Osteoblast (primary cell): ENCODE results near the gene GPR55. TPM values are rescaled to one million over a fixed set of nuclear protein-coding genes. Genes with fewer than 3 reads are reported as not detected.

Experiments
- DNase-seq: peaks from one replicate; pipeline ENCODE4 v3.0.0; 2011; ENCODE audit warnings: low spot score, mixed read lengths; ENCODE audit not compliant: insufficient read length; ENCODE audit errors: missing footprints
- H2AFZ ChIP-seq: 2 replicates; pipeline ENCODE4 v1.6.0; 2011; ENCODE audit warnings: mild to moderate bottlenecking, low read length
- H3K27ac ChIP-seq: 2 replicates; pipeline ENCODE4 v1.5.1; 2011; ENCODE audit warnings: mild to moderate bottlenecking, low read depth, low read length, moderate library complexity
- H3K27me3 ChIP-seq: 2 replicates; pipeline ENCODE4 v1.6.0; 2012; ENCODE audit warnings: mild to moderate bottlenecking, control low read depth, inconsistent platforms, low read length, moderate library complexity; ENCODE audit not compliant: insufficient read depth
- H3K36me3 ChIP-seq: 2 replicates; pipeline ENCODE4 v1.5.1; 2011; ENCODE audit warnings: mild to moderate bottlenecking, low read length, control low read depth, moderate library complexity; ENCODE audit not compliant: insufficient read depth
- H3K4me1 ChIP-seq: 2 replicates; pipeline ENCODE4 v1.5.1; 2011; ENCODE audit warnings: mild to moderate bottlenecking, low read length, control low read depth, moderate library complexity; ENCODE audit not compliant: insufficient read depth
- H3K4me2 ChIP-seq: 2 replicates; pipeline ENCODE4 v1.6.0; 2011; ENCODE audit warnings: mild to moderate bottlenecking, low read length; ENCODE audit not compliant: insufficient read depth
- H3K4me3 ChIP-seq: fragments of 200-600 bp; sonication (generic); 3 replicates; pipeline ENCODE4 v1.5.1; 2012; ENCODE audit warnings: mild to moderate bottlenecking, low read length, inconsistent platforms; ENCODE audit not compliant: insufficient read depth
- H3K79me2 ChIP-seq: 2 replicates; pipeline ENCODE4 v1.6.0; 2012; ENCODE audit warnings: mild to moderate bottlenecking, low read length, control low read depth, inconsistent platforms; ENCODE audit not compliant: insufficient read depth
- H3K9me3 ChIP-seq: 2 replicates; pipeline ENCODE4 v1.5.1; 2011; ENCODE audit warnings: low read depth, low read length, control low read depth
- H4K20me1 ChIP-seq: 2 replicates; pipeline ENCODE4 v1.6.0; 2012; ENCODE audit warnings: mild to moderate bottlenecking, low read length, control low read depth; ENCODE audit not compliant: insufficient read depth
- total RNA-seq: library from RNA; depleted of rRNA; stranded (reverse); fragments of >200 nt; gene quantifications from 2 replicates; pipeline ENCODE4 v1.2.3, GENCODE V29; 2012
- TF ChIP-seq, protein P1 (sequence below): IDR thresholded peaks from 2 replicates; pipeline ENCODE4 v1.5.1; 2011; ENCODE audit warnings: mild to moderate bottlenecking, low read depth, low read length, moderate library complexity; ENCODE audit errors: extremely low read depth

GPR55 gene
- total RNA-seq, 1 donor = not detected

DNA sequence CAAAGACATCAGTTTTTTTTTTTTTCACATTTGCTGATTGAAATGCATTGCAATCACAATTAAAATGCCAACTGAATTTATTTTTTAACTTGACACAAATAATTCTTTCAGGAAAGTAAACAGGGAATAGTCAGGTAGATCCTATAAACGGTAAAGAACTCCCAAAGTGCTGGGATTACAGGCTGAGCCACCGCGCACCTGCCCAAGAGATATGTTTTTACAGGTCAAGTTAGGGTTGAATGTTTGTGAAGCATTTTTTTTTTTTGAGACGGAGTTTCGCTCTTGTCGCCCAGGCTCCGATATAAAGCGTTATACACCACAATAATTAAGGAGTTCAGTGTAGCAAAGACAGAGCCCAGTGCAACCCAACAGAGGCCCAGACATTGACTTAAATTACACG, 45.2 kb downstream of the GPR55 start:
- Histone ChIP-seq H3K27me3 (no peaks in the 10 kb centered on the region), H3K4me3 (no peak overlapping the region), H3K36me3 (no peaks in the 10 kb centered on the region), H3K27ac (no peak overlapping the region), H3K79me2 (no peaks in the 10 kb centered on the region), H3K4me1 (no peaks in the 10 kb centered on the region), H3K9me3 (no peaks in the 10 kb centered on the region), H4K20me1 (no peaks in the 10 kb centered on the region), H2AFZ (no peak overlapping the region), H3K4me2 (no peak overlapping the region)
- DNase-seq = peak; percentile 1
- TF ChIP-seq, protein P1, sequence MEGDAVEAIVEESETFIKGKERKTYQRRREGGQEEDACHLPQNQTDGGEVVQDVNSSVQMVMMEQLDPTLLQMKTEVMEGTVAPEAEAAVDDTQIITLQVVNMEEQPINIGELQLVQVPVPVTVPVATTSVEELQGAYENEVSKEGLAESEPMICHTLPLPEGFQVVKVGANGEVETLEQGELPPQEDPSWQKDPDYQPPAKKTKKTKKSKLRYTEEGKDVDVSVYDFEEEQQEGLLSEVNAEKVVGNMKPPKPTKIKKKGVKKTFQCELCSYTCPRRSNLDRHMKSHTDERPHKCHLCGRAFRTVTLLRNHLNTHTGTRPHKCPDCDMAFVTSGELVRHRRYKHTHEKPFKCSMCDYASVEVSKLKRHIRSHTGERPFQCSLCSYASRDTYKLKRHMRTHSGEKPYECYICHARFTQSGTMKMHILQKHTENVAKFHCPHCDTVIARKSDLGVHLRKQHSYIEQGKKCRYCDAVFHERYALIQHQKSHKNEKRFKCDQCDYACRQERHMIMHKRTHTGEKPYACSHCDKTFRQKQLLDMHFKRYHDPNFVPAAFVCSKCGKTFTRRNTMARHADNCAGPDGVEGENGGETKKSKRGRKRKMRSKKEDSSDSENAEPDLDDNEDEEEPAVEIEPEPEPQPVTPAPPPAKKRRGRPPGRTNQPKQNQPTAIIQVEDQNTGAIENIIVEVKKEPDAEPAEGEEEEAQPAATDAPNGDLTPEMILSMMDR = no peak

DNA sequence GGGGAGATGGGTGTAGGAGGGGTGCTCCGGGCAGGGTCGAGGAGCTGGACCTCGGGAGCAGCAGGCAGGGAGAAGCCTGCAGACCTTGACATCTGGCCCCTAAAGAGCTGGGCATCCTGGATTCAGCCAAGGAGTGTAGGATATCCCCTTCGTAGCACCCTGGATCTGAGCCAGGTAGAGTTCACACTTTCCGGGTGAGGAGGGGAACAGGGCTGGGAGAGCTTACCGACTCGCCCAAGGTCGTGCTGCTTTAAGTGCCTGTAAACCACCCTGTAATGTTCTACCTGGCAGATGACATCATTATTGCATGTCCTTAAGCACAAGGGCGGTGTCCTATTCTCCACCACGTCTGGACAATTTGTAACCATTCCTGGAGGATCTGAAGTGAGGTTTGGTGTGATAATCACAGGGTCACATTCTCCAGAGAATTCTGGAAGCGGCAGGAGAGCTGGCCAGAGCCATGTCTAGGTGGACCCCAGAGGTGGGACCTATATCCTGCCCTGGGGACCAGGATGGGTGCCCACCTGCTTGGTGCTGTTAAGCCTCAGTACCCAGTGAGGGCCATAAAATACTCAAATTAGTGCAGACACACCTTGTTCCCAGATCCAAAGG, 45.7 kb downstream of the GPR55 start:
- Histone ChIP-seq H4K20me1 (no peaks in the 10 kb centered on the region), H3K9me3 (no peaks in the 10 kb centered on the region), H3K4me1 (no peaks in the 10 kb centered on the region), H2AFZ (no peak overlapping the region), H3K4me3 (no peak overlapping the region), H3K4me2 (no peak overlapping the region), H3K36me3 (no peaks in the 10 kb centered on the region), H3K79me2 (no peaks in the 10 kb centered on the region), H3K27ac (no peak overlapping the region), H3K27me3 (no peaks in the 10 kb centered on the region)
- TF ChIP-seq, protein P1 = no peak
- peak; percentile 47 for DNase-seq

DNA sequence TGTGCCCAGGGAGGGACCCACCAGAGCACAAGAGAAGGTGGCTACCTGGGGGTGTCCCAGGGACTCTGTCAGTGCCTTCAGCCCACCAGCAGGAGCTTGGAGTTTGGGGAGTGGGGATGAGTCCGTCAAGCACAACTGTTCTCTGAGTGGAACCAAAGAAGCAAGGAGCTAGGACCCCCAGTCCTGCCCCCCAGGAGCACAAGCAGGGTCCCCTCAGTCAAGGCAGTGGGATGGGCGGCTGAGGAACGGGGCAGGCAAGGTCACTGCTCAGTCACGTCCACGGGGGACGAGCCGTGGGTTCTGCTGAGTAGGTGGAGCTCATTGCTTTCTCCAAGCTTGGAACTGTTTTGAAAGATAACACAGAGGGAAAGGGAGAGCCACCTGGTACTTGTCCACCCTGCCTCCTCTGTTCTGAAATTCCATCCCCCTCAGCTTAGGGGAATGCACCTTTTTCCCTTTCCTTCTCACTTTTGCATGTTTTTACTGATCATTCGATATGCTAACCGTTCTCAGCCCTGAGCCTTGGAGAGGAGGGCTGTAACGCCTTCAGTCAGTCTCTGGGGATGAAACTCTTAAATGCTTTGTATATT, 46.3 kb downstream of the GPR55 start:
- Histone ChIP-seq H3K36me3 (no peaks in the 10 kb centered on the region), H3K4me3 (no peak overlapping the region), H4K20me1 (peaks cover 2% of the 10 kb centered on the region), H2AFZ (no peak overlapping the region), H3K4me1 (no peaks in the 10 kb centered on the region), H3K4me2 (no peak overlapping the region), H3K9me3 (no peaks in the 10 kb centered on the region), H3K27ac (no peak overlapping the region), H3K27me3 (no peaks in the 10 kb centered on the region), H3K79me2 (no peaks in the 10 kb centered on the region)
- peak; percentile 23 for DNase-seq
- TF ChIP-seq, protein P1 = no peak

DNA sequence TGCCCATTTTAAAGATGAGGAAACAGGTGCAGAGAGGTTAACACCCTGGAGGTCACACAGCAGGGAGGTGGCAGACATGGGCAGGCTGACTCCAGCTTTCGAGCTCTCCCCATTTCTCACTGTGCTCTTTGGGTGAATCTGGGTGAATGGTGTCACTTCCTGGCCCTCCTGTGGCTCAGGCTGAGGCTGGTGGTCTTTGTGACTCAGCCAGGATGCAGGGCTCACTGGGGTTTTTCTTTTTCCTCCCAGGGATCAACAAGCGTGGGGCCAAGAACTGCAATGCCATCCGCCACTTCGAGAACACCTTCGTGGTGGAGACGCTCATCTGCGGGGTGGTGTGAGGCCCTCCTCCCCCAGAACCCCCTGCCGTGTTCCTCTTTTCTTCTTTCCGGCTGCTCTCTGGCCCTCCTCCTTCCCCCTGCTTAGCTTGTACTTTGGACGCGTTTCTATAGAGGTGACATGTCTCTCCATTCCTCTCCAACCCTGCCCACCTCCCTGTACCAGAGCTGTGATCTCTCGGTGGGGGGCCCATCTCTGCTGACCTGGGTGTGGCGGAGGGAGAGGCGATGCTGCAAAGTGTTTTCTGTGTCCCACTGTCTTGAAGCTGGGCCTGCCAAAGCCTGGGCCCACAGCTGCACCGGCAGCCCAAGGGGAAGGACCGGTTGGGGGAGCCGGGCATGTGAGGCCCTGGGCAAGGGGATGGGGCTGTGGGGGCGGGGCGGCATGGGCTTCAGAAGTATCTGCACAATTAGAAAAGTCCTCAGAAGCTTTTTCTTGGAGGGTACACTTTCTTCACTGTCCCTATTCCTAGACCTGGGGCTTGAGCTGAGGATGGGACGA, 47.1 kb downstream of the GPR55 start:
- Histone ChIP-seq H3K9me3 (no peaks in the 10 kb centered on the region), H3K27me3 (no peaks in the 10 kb centered on the region), H3K36me3 (no peaks in the 10 kb centered on the region), H3K4me2 (no peak overlapping the region), H4K20me1 (peaks cover 2% of the 10 kb centered on the region), H2AFZ (no peak overlapping the region), H3K27ac (no peak overlapping the region), H3K4me3 (no peak overlapping the region), H3K79me2 (no peaks in the 10 kb centered on the region), H3K4me1 (no peaks in the 10 kb centered on the region)
- TF ChIP-seq, protein P1 = no peak
- peak; percentile 79 for DNase-seq
